Neutrophil (primary cell): ENCODE results near the gene FSTL4.
"Not testable (repeated sequence)": the region's sequence is repeated elsewhere in the genome, so short reads cannot be mapped to it uniquely, and the experiment has no call there.

Experiments used
- H3K27ac ChIP-seq: fragments of 200-600 bp; sonication (generic); 2 replicates; pipeline ENCODE4 v1.5.1; 2016; ENCODE audit warnings: mild to moderate bottlenecking, moderate library complexity
- H3K27me3 ChIP-seq: fragments of 200-600 bp; sonication (generic); 2 replicates; pipeline ENCODE4 v1.6.0; 2016; ENCODE audit warnings: mild to moderate bottlenecking
- H3K36me3 ChIP-seq: fragments of 200-600 bp; sonication (generic); 2 replicates; pipeline ENCODE4 v1.5.1; 2017
- H3K4me1 ChIP-seq, 2 experiments: fragments of 200-600 bp in 1 of 2; sonication (generic) in 1 of 2; 1 replicate in 1 of 2; 2 replicates in 1 of 2; pipeline versions ENCODE4 v1.5.1 to v1.6.1; 2013 to 2016; ENCODE audit warnings: low read depth in 1 of 2, low read length in 1 of 2, mild to moderate bottlenecking in 1 of 2, moderate library complexity in 1 of 2; ENCODE audit not compliant: control insufficient read depth in 1 of 2, insufficient read depth in 1 of 2
- H3K4me3 ChIP-seq, 2 experiments: fragments of 200-600 bp in 1 of 2; sonication (generic) in 1 of 2; 1 replicate in 1 of 2; 2 replicates in 1 of 2; pipeline ENCODE4 v1.5.1; 2013 to 2016; ENCODE audit warnings: low read depth in 1 of 2, low read length in 1 of 2, mild to moderate bottlenecking in 1 of 2, moderate library complexity in 1 of 2
- H3K9me3 ChIP-seq: fragments of 200-600 bp; sonication (generic); 2 replicates; pipeline ENCODE4 v1.5.1; 2016
- TF ChIP-seq, protein P1 (sequence below): fragments of 200-600 bp; sonication (generic); IDR thresholded peaks from 2 replicates; pipeline ENCODE4 v1.5.1; 2016; ENCODE audit warnings: antibody characterized with exemption

Gene FSTL4

DNA sequence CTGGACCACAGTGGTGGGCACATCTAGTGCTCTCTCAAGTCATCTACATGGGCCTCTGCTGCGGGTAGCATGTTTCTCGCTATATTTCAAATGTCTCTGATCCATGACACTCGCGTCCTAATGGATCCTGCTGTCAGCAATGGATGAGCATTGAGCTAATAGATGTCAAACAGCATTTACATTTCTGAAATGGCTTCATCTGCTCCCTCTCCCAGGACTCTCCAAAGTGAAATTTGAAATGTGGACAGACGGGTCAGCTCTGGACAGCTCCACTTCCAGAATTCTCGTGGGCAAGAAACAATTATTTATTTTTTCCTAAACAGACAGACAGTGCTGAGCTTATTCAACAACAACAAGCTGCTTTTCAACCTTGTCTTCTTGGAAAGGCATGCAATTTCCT is 58.1 kb downstream of the FSTL4 start:
- Histone ChIP-seq H3K36me3 (no peaks in the 10 kb centered on the region), H3K4me3 (no peak overlapping the region), H3K27me3 (peaks cover 65% of the 10 kb centered on the region), H3K9me3 (no peaks in the 10 kb centered on the region), H3K4me1 (no peaks in the 10 kb centered on the region), H3K27ac (no peak overlapping the region)
- TF ChIP-seq, protein P1, sequence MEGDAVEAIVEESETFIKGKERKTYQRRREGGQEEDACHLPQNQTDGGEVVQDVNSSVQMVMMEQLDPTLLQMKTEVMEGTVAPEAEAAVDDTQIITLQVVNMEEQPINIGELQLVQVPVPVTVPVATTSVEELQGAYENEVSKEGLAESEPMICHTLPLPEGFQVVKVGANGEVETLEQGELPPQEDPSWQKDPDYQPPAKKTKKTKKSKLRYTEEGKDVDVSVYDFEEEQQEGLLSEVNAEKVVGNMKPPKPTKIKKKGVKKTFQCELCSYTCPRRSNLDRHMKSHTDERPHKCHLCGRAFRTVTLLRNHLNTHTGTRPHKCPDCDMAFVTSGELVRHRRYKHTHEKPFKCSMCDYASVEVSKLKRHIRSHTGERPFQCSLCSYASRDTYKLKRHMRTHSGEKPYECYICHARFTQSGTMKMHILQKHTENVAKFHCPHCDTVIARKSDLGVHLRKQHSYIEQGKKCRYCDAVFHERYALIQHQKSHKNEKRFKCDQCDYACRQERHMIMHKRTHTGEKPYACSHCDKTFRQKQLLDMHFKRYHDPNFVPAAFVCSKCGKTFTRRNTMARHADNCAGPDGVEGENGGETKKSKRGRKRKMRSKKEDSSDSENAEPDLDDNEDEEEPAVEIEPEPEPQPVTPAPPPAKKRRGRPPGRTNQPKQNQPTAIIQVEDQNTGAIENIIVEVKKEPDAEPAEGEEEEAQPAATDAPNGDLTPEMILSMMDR: no peak

DNA sequence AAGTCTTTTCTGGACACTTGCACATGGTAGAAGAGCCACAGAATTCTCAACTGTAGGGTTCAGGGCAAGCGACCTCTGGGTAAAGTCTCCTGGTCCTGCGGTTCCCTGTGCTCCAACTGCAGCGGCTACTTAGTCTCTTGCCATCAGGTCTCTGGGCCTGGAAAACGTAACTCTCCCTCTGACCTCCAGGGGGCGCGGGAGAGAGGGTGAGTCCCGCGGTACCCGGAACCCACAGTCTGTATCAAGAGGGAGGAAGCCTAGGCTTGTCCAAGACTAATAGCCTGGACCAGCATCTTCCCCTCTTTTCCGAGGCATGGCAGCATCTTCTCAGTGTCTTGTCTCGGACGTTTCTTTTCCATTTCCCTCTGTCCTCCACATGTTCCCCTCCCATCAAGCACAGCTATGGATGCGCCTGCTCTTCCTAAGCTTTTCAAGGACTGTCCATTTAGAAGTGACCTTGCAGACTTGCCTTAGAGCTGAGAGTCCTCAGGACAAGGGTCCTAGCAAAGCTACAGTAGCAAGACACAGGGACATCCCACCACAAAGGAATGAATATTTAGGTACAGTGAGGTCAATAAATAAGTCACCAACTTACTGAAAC is 59.3 kb downstream of the FSTL4 start:
- Histone ChIP-seq H3K27ac (no peak overlapping the region), H3K9me3 (no peaks in the 10 kb centered on the region)
- TF ChIP-seq, protein P1: peak; percentile 1

DNA sequence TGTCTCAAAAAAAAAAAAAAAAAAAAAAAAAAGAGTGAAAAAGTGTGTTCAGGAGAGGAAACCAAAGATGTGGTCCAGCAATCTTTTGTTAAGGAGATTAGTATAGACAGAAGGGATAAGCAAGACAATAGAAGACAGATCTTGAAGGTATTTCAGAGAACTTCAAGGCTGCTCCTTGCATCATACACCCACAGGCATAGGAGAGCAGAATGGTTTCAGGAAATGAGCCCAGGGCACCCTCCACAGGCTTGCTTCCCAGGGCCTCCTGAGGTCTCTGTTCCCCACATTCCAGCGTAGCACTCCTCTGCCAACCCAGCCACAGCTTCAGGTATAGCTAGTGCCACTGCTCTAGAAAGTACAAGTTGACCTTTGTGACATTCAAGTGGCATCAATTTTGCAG is 65.8 kb downstream of the FSTL4 start:
- Histone ChIP-seq H3K4me3 (no peak overlapping the region), H3K36me3 (no peaks in the 10 kb centered on the region), H3K27ac (no peak overlapping the region), H3K4me1 (no peaks in the 10 kb centered on the region), H3K9me3 (no peaks in the 10 kb centered on the region), H3K27me3 (peaks cover 64% of the 10 kb centered on the region)
- TF ChIP-seq, protein P1: no peak

More for the DNA sequence above, 59.3 kb downstream of the FSTL4 start:
- Histone ChIP-seq H3K4me1 (no peaks in the 10 kb centered on the region), H3K36me3 (no peaks in the 10 kb centered on the region), H3K4me3 (no peak overlapping the region), H3K27me3 (peaks cover 65% of the 10 kb centered on the region)

DNA sequence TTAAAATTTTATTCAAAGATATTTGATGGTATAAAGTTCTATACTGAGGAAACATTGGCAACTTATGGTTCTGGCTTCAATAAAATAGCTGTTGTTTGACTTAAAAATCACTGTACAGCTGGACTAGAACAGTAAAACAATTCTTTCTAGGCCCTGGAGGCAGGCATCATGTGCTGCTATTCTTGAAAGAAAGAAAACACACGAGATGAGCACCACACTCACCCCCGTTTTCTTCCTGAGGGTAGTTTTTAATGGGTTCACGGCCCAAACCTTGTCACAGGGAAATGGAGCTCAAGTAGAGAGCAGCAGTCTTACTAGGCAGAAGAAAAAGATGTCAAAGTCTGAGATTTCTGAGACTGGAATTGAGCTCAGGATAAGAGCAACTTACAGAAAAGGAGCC is 68.0 kb downstream of the FSTL4 start:
- H3K36me3 ChIP-seq: no peaks in the 10 kb centered on the region
- no peak overlapping the region for H3K27ac ChIP-seq
- no peak overlapping the region for H3K4me3 ChIP-seq
- H3K9me3 ChIP-seq: no peaks in the 10 kb centered on the region
- TF ChIP-seq, protein P1: no peak
- H3K4me1 ChIP-seq: no peaks in the 10 kb centered on the region
- H3K27me3 ChIP-seq: peaks cover 61% of the 10 kb centered on the region

DNA sequence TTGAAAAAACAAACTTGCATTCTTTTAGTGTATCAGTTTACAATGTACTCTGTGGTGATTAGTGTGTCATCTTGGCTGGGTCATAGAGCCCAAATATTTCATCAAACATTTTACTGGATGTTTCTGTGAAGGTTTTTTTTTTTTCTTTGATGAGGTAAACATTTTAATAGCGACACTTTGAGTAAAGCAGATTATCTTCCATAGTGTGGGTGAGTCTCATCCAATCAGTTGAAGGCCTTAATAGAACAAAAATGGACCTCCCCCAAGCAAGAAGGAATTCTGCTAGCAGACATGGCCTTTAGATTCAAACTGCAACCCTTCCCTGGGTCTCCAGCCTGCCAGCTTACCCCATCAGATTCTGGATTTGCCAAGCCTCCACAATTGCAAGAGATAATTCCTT is 72.5 kb downstream of the FSTL4 start:
- Histone ChIP-seq H3K4me1 (no peaks in the 10 kb centered on the region), H3K27me3 (peaks cover 89% of the 10 kb centered on the region), H3K4me3 (no peak overlapping the region), H3K27ac (no peak overlapping the region), H3K9me3 (no peaks in the 10 kb centered on the region), H3K36me3 (no peaks in the 10 kb centered on the region)
- TF ChIP-seq, protein P1: no peak

DNA sequence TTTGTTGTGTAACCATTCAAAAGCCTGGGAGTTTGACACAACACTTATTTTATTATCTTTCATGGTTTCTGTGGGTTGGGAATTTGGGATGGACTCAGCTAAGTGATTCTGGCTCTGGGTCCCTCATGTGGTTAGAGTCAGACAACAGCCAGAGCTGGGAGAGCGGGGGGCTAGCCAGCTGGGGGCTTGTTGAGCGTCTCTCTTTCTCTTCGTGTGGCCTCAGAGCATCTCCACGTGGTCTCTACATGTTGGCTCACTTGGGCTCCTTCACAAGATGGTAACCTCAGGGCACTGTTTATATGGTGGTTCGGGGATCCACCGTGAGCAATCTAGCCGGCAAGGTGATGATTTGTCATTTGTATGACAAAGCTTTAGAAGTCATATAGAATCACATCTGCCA is 73.6 kb downstream of the FSTL4 start:
- Histone ChIP-seq H3K4me3 (no peak overlapping the region), H3K27ac (no peak overlapping the region), H3K9me3 (no peaks in the 10 kb centered on the region), H3K27me3 (peaks cover 78% of the 10 kb centered on the region), H3K36me3 (no peaks in the 10 kb centered on the region), H3K4me1 (no peaks in the 10 kb centered on the region)
- TF ChIP-seq, protein P1: no peak

DNA sequence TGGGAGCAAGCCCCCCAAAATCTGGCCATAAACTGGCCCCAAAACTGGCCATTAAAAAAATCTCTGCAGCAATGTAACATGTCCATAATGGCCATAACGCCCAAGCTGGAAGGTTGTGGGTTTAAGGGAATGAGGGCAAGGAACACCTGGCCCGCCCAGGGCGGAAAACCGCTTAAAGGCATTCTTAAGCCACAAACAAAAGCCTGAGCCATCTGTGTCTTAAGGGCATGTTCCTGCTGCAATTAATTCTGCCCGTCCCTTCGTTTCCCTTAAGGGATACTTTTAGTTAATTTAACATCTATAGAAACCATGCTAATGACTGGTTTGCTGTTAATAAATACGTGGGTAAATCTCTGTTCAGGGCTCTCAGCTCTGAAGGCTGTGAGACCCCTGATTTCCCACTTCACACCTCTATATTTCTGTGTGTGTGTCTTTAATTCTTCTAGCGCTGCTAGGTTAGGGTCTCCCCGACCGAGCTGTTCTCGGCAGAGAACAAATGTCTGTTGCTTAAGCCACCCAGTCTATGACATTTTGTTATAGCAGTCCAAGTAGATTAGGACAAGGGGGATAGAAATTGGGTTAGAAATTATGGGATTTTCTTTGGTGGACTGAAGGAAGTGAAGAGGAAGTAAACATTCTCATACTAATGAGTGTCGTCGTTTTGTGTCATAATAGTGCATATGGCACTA is 77.0 kb downstream of the FSTL4 start:
- peaks cover 49% of the 10 kb centered on the region for H3K27me3 ChIP-seq
- H3K4me3 ChIP-seq, H3K9me3 ChIP-seq, H3K36me3 ChIP-seq, H3K27ac ChIP-seq, H3K4me1 ChIP-seq: not testable (repeated sequence)
